RPMI7951 (cell line): ENCODE results near the gene HCN1. TPM values are rescaled to one million over a fixed set of nuclear protein-coding genes. Genes with fewer than 3 reads are reported as not detected.

Source experiments
- DNase-seq: peaks from one replicate; pipeline ENCODE4 v3.0.0-alpha.2; 2012; ENCODE audit warnings: low read depth
- total RNA-seq: library from RNA; depleted of rRNA; stranded (reverse); fragments of >200 nt; shearing (Covaris generic); gene quantifications from 2 replicates; pipeline ENCODE4 v1.2.3, GENCODE V29; 2014

HCN1 gene
- total RNA-seq, 1 experiment from 2014 or later = not detected

DNA sequence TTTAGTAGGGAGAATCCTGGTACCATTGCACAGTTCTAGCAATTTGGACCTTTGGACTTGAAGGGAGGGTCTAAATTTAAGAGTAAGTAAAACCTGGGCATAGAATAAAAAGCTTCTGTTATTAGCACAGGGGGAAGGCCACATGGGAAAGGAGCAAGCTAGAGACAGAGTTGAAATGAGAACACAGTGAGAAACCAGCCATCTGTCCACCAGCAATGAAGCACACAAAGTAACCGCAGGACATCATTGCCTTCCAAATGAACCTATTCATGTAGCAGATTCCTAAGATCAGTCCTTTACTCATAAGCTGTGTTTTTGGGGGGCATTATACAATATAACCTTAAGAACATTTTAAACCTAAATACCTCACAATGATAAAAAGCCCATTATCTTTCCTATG, 407.4 kb downstream of the HCN1 start:
- DNase-seq = no peak

DNA sequence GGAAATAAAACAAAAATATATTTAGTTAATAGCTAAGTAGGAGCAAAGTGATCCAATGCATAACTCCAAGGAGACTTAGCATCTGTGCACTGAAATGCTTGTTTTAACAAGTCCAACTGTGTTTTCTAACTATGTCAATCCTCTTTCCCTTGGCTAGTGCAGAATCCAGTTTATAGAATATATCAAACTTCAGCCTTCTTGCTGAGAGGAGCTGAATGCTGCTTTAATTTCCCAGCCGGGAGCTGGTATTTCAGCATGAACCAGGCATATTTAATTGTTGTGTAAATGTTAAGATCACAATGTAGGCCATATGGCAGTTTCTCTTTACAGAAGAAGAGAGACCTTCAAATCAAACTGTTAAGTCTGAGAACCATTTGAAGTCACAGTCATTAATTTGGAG, 411.7 kb downstream of the HCN1 start:
- no peak for DNase-seq

DNA sequence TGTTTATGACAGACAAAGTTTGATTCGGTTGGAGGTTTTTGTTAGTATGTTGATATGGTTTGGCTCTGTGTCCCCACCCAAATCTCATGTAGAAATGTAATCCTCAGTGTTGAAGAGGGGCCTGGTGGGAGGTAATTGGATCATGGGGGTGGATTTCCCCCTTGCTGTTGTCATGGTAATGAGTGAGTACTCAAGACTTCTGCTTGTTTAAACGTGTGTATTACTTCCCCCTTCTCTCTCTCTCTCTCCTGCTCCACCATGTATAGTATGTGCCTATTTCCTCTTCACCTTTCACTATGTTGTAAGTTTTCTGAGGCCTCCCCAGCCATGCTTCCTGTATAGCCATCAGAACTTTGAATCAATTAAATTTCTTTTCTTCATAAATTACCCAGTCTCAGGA, 415.1 kb downstream of the HCN1 start:
- DNase-seq = no peak

DNA sequence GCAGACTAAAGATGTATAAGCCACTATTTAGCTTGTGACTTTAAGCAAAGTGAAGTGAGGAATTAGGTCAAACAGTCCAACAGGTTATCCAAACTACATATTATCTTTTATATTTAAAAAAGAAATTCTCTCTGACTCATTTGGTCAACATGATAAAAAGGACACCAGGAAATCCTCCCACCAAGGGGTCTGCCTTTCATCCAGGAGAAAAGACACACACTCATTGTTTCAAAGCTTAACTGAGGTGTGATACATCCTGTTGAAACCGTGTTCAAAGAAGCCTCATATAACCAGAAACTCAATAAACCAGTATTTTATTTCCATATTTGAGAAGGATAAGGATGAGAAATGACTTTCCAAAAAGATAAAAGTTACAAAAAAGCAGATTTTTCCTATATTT, 417.1 kb downstream of the HCN1 start:
- no peak for DNase-seq

DNA sequence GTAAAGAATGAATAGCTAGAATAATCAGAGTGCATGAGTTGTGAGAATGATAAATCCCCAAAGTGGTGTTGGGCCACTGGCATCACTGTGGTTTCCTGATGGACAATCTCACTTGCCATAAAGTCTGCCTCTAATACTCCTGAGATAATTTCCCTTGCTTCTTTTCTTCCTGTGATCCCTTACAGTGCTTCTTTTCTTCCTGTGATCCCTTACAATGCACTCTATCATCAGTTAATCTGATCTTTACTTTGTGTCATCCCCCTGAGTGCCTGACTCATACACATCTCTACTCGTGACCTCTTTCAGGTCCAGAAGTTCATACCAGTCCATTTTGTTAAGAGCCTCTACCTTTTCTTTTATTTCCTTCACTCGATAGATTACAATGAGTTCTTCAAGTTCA, 418.3 kb downstream of the HCN1 start:
- no peak for DNase-seq

DNA sequence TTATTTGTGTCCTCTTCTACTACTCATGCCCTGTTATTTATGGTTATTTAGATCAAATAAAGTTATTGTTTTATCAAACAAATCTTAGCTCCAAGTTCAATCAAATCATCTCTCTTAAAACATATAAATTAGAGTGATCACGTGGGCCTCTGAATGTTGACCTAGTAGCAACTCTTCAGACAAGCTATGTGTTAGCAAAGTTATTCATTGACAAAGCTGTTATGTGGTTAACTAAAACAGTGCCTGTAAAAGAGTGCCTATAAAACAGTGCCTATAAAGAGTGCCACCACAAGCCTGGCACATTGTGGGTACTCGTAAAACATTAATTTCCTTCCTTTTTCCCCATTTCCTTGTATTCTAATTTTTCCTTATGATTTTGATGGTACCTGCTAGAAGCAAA, 421.9 kb downstream of the HCN1 start:
- DNase-seq = no peak

DNA sequence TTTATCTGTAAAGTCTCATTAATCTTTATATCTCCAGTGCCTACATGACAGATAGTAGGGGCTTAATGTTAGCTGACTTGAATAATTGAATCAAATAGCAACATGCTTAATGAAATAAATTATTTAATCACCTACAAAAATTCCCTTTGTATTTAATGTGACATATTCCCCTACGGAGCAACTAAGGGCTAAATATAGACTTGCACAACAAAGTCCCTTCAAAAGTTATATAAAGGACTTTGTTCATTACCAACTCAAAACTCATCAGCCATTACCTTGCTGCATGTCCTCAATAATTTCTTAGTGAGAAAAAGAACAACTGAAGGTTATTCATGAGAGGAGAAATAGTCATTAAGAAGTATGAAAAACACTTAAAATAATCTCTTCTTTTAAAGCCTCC, 424.6 kb downstream of the HCN1 start:
- DNase-seq = no peak

DNA sequence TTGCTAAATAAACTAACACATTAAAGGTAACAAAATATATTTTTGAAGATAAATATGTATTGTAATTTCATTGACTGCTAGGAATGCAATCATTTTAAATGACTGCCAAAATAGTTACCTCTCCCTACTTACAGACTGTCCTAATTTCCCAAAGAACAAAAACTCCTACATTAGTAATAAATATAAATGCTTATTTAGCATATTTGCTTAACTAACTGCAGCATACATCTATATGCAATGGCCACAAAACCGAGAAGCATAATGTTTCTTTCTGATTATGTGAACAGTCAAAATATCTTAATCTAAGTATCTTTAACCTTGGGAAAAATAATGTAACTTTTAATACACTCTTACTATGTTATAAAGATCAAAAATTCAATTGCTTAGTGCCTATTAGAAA, 431.7 kb downstream of the HCN1 start:
- DNase-seq = no peak

DNA sequence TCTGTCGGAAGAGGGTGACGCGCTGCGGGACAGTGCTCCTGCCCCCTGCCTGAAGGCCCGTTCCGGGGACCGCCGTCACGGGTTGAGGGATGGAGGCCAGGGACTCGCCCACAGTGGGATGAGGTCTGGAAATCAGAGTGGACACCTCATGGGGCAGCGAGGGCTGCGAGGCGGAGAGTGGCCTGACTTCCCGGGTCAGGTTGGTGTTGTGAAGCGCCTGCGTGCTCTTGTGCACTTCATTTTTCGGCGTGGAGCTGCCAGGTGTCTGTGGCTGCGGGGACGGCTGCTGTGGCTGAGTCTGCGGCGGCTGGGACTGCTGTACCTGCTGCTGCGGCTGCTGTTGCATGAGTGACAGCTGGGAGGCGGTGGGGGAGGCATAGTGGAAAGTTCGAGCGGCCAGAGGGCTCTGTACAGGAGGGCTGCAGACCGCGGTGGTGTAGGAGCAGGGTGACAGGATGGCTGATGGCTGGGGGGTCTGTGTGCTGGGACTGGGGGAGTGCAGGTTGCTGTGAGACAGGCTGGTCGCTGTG, 434.1 kb downstream of the HCN1 start:
- no peak for DNase-seq

DNA sequence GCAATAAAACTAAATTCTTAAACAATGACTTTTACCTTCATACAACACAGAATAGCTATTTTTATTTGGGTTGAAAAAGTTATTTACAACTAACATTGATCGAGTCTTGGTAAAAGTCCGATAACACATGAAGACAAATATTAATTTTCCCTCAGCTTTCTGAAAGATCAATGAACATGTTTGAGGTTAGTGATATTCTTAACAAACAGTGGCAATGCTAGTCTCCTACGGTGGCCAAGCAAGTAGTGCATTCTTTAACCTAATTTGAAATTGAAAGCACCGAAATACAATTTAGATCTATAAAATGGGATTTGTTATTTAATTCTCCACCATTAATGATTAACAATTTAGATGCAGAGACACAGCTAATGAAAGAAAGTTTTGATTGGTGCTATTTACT, 435.1 kb downstream of the HCN1 start:
- DNase-seq = no peak

DNA sequence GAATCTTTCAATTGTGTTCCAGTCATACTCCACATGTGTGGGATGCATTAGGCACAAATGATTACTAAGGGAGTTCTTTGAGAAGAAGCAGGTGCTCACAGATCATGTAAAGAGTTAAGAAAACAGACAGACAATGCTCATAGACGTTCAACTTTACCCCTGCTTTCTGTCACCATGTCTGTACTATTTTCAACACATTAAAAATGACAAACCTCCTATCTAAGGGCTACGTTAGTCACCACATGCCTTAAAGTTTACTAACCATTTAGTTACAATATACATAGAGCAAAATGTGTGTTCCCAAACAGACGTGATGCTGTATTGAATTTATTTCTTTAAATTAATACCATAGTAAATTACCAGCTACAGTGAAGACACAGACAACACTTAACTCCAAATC, 435.9 kb downstream of the HCN1 start:
- DNase-seq = no peak

DNA sequence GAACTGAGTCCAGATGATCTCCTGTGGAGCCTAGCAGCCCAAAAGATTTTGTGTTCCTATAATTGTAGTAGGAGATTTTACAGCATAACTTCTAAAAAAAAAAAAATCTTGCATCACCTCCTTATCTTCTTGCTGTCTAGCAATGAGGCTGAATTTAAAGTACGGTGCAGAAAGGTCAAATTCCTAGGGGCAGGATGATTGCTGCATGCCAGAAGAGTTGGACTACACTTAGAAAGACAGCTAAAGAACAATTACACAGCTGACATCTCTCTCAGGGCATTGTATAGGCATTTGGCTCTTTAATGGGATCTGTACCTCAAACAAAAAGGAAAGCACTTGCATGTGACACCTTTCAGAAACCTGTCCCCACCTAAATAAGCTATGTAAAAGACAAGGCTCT, 443.2 kb downstream of the HCN1 start:
- DNase-seq = peak; percentile 0

DNA sequence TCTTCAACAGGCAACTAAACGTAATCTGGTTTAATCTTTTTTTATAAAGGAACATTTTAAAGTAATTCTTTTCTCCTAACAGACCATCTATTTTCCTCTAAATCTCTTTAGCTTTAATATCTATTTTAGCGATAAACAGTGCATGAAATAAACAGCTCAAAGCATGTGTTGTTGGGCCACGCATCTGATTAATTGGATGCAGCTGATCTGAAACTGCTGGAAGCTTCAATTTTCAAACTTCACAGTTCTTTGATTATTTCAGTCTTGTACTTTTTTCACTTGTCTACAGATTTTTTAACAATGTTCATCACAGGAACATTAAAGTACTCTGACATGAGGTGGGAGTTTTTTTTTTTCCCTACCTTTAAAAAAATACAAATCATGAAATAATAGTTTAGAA, 443.6 kb downstream of the HCN1 start:
- no peak for DNase-seq

DNA sequence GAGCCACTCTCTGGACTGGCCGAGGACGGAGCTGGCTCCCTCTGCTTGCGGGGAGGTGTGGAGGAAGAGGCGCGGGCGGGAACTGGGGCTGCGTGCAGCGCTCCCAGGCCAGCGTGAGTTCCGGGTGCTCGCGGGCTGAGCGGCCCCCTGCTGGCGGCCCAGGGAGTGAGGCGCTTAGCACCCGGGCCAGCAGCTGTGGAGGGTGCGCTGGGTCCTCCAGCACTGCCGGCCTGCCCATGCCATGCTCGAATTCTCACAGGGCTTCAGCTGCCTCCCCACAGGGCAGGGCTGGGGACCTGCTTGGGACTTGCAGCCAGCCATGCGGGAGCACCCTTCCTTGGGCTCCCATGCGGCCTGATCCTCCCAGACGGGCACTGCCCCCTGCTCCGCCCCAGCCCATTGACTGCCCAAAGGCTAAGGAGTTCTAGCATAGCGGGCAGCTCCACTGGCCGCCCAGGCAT, 470.6 kb downstream of the HCN1 start:
- no peak for DNase-seq

DNA sequence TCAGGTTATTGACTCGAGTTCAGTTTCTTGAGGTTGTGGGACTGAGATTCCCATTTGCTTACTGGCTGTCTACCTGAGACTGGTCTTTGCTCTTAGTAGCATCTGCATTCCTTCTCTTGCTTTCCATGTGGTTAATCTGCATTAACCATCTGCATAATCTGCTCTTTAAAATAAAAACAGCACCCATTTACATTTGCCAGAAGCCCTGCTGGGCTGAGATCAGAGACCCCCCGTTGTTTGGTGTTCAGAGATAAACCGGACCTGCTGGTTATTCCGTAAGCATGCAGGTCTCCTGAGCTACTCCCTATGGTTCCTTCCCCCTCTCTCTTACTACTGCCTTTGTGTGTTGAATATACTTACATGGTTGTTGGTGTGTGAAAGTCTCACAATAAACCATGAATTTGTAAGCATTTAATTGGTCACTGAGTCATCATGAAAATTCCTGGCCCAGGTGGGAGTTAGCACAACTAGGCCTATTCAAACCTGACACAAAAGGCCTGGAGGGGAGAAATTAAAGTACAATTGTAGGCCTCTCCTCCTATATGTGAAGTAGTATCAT, 490.7 kb downstream of the HCN1 start:
- no peak for DNase-seq
